Natural killer cell (primary cell): ENCODE results near the gene MBD6. TPM values are rescaled to one million over a fixed set of nuclear protein-coding genes. Genes with fewer than 3 reads are reported as not detected.

Experiments
- ATAC-seq, 3 donors: fragments of 150-1000 bp in 2 of 3; fragments of 200-7000 bp in 1 of 3; cut with Tn5 transposase; 1 replicate in 1 of 3; 2 replicates in 2 of 3; pipeline ENCODE4 v1.10.0; 2021; ENCODE audit warnings: mild to moderate bottlenecking in 2 of 3, moderate library complexity in 2 of 3
- DNase-seq, 2 donors: peaks; one replicate each; pipeline versions ENCODE4 v3.0.0 to v3.0.0-alpha.2; 2013 to 2021; ENCODE audit warnings: mixed read lengths in 1 of 2
- H3K27ac ChIP-seq: one replicate; pipeline ENCODE4 v1.5.1; 2013; ENCODE audit warnings: mild to moderate bottlenecking, low read length
- H3K27me3 ChIP-seq: one replicate; pipeline ENCODE4 v1.6.1; 2013; ENCODE audit warnings: low read length; ENCODE audit not compliant: control insufficient read depth, insufficient read depth
- H3K36me3 ChIP-seq: one replicate; pipeline ENCODE4 v1.6.1; 2013; ENCODE audit warnings: low read length; ENCODE audit not compliant: control insufficient read depth, insufficient read depth
- H3K4me1 ChIP-seq: one replicate; pipeline ENCODE4 v1.6.1; 2013; ENCODE audit warnings: low read length; ENCODE audit not compliant: control insufficient read depth, insufficient read depth
- H3K4me3 ChIP-seq: one replicate; pipeline ENCODE4 v1.5.1; 2013; ENCODE audit warnings: low read length
- H3K9me3 ChIP-seq: one replicate; pipeline ENCODE4 v1.6.1; 2013; ENCODE audit warnings: low read length; ENCODE audit not compliant: control insufficient read depth, insufficient read depth
- H3K27ac Mint-ChIP-seq, 2 donors: one replicate each; pipeline ENCODE4 v1.8.0; 2022; ENCODE audit warnings: mild to moderate bottlenecking in 2 of 2, mixed read lengths in 2 of 2, moderate library complexity in 1 of 2
- H3K27me3 Mint-ChIP-seq, 2 donors: one replicate each; pipeline ENCODE4 v1.8.0; 2022; ENCODE audit warnings: low read depth in 2 of 2, mixed read lengths in 2 of 2
- H3K36me3 Mint-ChIP-seq: one replicate; pipeline ENCODE4 v1.8.0; 2022; ENCODE audit warnings: mixed read lengths
- H3K4me1 Mint-ChIP-seq, 2 donors: one replicate each; pipeline ENCODE4 v1.8.0; 2022; ENCODE audit warnings: mixed read lengths in 2 of 2
- H3K4me3 Mint-ChIP-seq: one replicate; pipeline ENCODE4 v1.8.0; 2022; ENCODE audit warnings: mild to moderate bottlenecking, moderate library complexity, mixed read lengths
- H3K9me3 Mint-ChIP-seq, 2 donors: one replicate each; pipeline ENCODE4 v1.8.0; 2022; ENCODE audit warnings: mixed read lengths in 2 of 2
- WGBS: methylation state at CpG from one replicate; pipeline ENCODE4 v1.1.7; 2013; ENCODE audit warnings: missing lambda C conversion rate; ENCODE audit not compliant: insufficient coverage; 5-methylcytosine and 5-hydroxymethylcytosine counted together
- intact Hi-C: fragments of 100-400 bp; cut with micrococcal nuclease; formaldehyde crosslinking; loops from one replicate; pipeline ENCODE4 v1.14.2; 2022
- total RNA-seq, 4 donors: library from RNA; stranded (reverse); fragments of 120-200 nt in 1 of 4; gene quantifications; one replicate each; pipeline versions ENCODE4 v1.2.3 to v1.2.4, GENCODE V29; 2013 to 2022
- TF ChIP-seq, protein P1 (sequence below): fragments of 200-600 bp; IDR thresholded peaks from one replicate; pipeline ENCODE4 v1.8.0; 2022; ENCODE audit warnings: antibody characterized with exemption

Gene MBD6
- total RNA-seq, 3 donors from 2014 or later (not counting 1 experiment from before 2014, with no cell fraction given): 130 to 142 (median 139) TPM

DNA sequence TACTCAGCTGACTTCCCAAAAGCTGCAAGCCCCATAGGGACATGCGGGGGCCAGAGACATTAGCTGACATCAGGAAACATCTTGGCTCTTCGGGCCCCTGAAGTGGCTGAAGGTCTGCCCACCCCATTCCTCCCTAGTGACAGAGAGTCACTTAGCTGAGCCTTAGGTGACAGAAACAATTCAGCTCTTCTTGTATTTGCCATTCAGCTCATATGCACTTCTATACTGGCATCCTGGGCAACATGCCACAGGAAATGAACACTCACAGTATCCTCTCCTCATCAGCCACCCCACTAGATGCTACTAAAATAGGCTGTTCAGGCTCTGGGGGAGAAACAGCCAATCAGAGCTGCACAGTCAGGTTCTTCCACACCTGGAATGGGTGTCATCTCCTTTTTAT lies 21.0 kb downstream of the MBD6 start:
- no peak overlapping the region for H3K27ac ChIP-seq
- DNase-seq (no peak), ATAC-seq (no peak)
- Mint-ChIP-seq H3K4me3 (no peak overlapping the region), H3K36me3 (no peaks in the 10 kb centered on the region), H3K9me3 (no peaks in the 10 kb centered on the region), H3K27me3 (peaks cover 1 to 3% of the 10 kb centered on the region in 2 donors), H3K27ac (peak overlapping the region in 1 of 2 donors; percentile 48), H3K4me1 (peaks cover 27 to 37% of the 10 kb centered on the region in 2 donors)
- WGBS: 51% methylated on average over 2 of the region's 2 CpGs
- intact Hi-C loops: no loop called here
- no peaks in the 10 kb centered on the region for H3K9me3 ChIP-seq
- H3K27me3 ChIP-seq: no peaks in the 10 kb centered on the region
- H3K4me3 ChIP-seq: no peak overlapping the region
- TF ChIP-seq, protein P1, sequence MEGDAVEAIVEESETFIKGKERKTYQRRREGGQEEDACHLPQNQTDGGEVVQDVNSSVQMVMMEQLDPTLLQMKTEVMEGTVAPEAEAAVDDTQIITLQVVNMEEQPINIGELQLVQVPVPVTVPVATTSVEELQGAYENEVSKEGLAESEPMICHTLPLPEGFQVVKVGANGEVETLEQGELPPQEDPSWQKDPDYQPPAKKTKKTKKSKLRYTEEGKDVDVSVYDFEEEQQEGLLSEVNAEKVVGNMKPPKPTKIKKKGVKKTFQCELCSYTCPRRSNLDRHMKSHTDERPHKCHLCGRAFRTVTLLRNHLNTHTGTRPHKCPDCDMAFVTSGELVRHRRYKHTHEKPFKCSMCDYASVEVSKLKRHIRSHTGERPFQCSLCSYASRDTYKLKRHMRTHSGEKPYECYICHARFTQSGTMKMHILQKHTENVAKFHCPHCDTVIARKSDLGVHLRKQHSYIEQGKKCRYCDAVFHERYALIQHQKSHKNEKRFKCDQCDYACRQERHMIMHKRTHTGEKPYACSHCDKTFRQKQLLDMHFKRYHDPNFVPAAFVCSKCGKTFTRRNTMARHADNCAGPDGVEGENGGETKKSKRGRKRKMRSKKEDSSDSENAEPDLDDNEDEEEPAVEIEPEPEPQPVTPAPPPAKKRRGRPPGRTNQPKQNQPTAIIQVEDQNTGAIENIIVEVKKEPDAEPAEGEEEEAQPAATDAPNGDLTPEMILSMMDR: no peak
- peaks cover 7% of the 10 kb centered on the region for H3K36me3 ChIP-seq
- peaks cover 16% of the 10 kb centered on the region for H3K4me1 ChIP-seq

GRCh38 chr12:57545809-57546437 lies 23.3 kb downstream of the MBD6 start:
- Histone ChIP-seq H3K36me3 (peaks cover 3% of the 10 kb centered on the region), H3K27me3 (peaks cover 14% of the 10 kb centered on the region), H3K9me3 (no peaks in the 10 kb centered on the region), H3K4me1 (peaks cover 26% of the 10 kb centered on the region), H3K27ac (peak overlapping the region; percentile 82), H3K4me3 (peak overlapping the region; percentile 98)
- H3K27ac Mint-ChIP-seq: peak overlapping the region; percentile 86 to 95
- H3K27me3 Mint-ChIP-seq: peaks cover 6 to 21% of the 10 kb centered on the region in 2 donors
- peak overlapping the region; percentile 90 for H3K4me3 Mint-ChIP-seq
- no peaks in the 10 kb centered on the region for H3K36me3 Mint-ChIP-seq
- intact Hi-C loops: no loop called here
- H3K9me3 Mint-ChIP-seq: no peaks in the 10 kb centered on the region
- TF ChIP-seq, protein P1: no peak
- ATAC-seq (no peak), DNase-seq (no peak)
- peaks cover 27 to 47% of the 10 kb centered on the region in 2 donors for H3K4me1 Mint-ChIP-seq
- WGBS: 89% methylated on average over 15 of the region's 15 CpGs

GRCh38 chr12:57546438-57547287 lies 24.0 kb downstream of the MBD6 start, which contains the start of gene DCTN2:
Gene DCTN2 (minus strand): TSS chr12:57547192. CDS start chr12:57547063, 129 bp downstream.
- peak within 1 kb of the TSS; percentile 90 for H3K4me3 Mint-ChIP-seq
- peaks cover 6 to 22% of the 10 kb centered on the region in 2 donors for H3K27me3 Mint-ChIP-seq
- under 1% methylated on average over 56 of the region's 56 CpGs for WGBS
- H3K27ac Mint-ChIP-seq: peak within 1 kb of the TSS; percentile 86 to 95
- peak within 1 kb of the TSS; percentile 98 for H3K4me3 ChIP-seq
- H3K9me3 ChIP-seq: no peaks in the 10 kb centered on the region
- intact Hi-C loops: no loop called here
- H3K36me3 ChIP-seq: no peaks in the 10 kb centered on the region
- peak within 1 kb of the TSS; percentile 82 for H3K27ac ChIP-seq
- peaks cover 14% of the 10 kb centered on the region for H3K27me3 ChIP-seq
- peaks cover 26% of the 10 kb centered on the region for H3K4me1 ChIP-seq
- peaks cover 27 to 47% of the 10 kb centered on the region in 2 donors for H3K4me1 Mint-ChIP-seq
- H3K36me3 Mint-ChIP-seq: no peaks in the 10 kb centered on the region
- peak; percentile 59 to 97 for DNase-seq
- peak; percentile 86 to 91 (median 89) for ATAC-seq
- H3K9me3 Mint-ChIP-seq: no peaks in the 10 kb centered on the region
- TF ChIP-seq, protein P1: no peak
